ENCODE measurements around the gene AUH.

DNA sequence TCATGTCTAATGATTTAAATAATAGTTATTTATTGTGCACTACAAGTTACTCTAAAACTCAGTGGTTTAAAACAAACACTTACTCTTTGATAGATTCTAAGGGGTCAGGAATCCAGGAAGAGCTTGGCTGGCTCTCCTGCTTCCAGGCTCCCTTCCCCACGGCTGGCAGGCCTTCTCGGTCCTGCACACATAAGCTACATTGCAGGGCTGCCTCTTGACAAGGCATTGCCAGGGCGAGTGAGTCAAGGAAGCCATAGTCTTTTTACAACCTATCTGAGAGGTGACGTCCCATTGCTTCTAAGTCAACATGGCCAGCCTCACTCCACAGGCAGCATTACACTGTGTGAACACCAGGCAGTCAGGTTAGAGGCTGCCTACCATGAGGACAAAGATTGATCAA is 119.8 kb downstream of the AUH start:
- TF ChIP-seq, protein P1, sequence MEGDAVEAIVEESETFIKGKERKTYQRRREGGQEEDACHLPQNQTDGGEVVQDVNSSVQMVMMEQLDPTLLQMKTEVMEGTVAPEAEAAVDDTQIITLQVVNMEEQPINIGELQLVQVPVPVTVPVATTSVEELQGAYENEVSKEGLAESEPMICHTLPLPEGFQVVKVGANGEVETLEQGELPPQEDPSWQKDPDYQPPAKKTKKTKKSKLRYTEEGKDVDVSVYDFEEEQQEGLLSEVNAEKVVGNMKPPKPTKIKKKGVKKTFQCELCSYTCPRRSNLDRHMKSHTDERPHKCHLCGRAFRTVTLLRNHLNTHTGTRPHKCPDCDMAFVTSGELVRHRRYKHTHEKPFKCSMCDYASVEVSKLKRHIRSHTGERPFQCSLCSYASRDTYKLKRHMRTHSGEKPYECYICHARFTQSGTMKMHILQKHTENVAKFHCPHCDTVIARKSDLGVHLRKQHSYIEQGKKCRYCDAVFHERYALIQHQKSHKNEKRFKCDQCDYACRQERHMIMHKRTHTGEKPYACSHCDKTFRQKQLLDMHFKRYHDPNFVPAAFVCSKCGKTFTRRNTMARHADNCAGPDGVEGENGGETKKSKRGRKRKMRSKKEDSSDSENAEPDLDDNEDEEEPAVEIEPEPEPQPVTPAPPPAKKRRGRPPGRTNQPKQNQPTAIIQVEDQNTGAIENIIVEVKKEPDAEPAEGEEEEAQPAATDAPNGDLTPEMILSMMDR (IDR thresholded peaks at IDR 0.05), result no peak
- TF ChIP-seq EP300 (IDR thresholded peaks at IDR 0.05) (no peak), POLR2A (IDR thresholded peaks at IDR 0.05) (no peak), POLR2AphosphoS5 (IDR thresholded peaks at IDR 0.05) (no peak)
